GM12878 (cell line): ENCODE data around the gene ZBTB4. TPM values are rescaled to one million over a fixed set of nuclear protein-coding genes. Genes with fewer than 3 reads are reported as not detected.
A peak's percentile ranks its signal among the peaks of the same experiment; 100 is the strongest.

ENCODE experiments used
- ATAC-seq: fragments of 200-7000 bp; cut with Tn5 transposase; 3 replicates; pipeline ENCODE4 v1.9.1; 2020; ENCODE audit warnings: mild to moderate bottlenecking, moderate library complexity
- BruUV-seq: library from RNA; stranded (reverse); fragments of 400-500 nt; replicated peaks from 2 replicates; lab custom pipeline; 2021; lab: Mats Ljungman, UMichigan
- CTCF ChIA-PET: fragments of 300-600 bp; sonication (Branson Sonifier 250); formaldehyde crosslinking; extraction: SDS; loops from one replicate; lab custom pipeline; 2021; ENCODE audit warnings: inconsistent platforms; lab: Yijun Ruan, JAX
- POLR2A ChIA-PET: fragments of 350-600 bp; formaldehyde crosslinking; extraction: SDS; loops from one replicate; lab custom pipeline; 2021; ENCODE audit warnings: inconsistent platforms; lab: Charles Lee
- RAD21 ChIA-PET: fragments of 300-600 bp; sonication (Branson Sonifier 250); formaldehyde crosslinking; loops from one replicate; lab custom pipeline; 2023; ENCODE audit warnings: antibody characterized with exemption; ENCODE audit not compliant: unreplicated experiment; lab: Charles Lee
- SMC1A ChIA-PET: fragments of 300-600 bp; sonication (Branson Sonifier 250); formaldehyde crosslinking; loops from one replicate; lab custom pipeline; 2023; ENCODE audit not compliant: unreplicated experiment, uncharacterized antibody; lab: Charles Lee
- DNase-seq: peaks from one replicate; pipeline ENCODE4 v3.0.0-alpha.2; 2011; ENCODE audit warnings: low read depth, low spot score
- FAIRE-seq: peaks from 3 replicates; lab custom pipeline; 2011; peaks lifted over from hg19 to GRCh38; lab: Jason Lieb, UNC
- H2AFZ ChIP-seq: 2 replicates; pipeline ENCODE4 v1.6.0; 2011; ENCODE audit warnings: low read depth, low read length, control low read depth; ENCODE audit not compliant: control insufficient read depth
- H3K27ac ChIP-seq: 2 replicates; pipeline ENCODE4 v1.5.1; 2011; ENCODE audit warnings: control low read depth; ENCODE audit not compliant: control insufficient read depth, insufficient read depth
- H3K27me3 ChIP-seq, 2 experiments: replicated peaks in 1 of 2; 2 replicates each; pipeline versions ENCODE4 v1.6.0 to v1.6.1; 2011; ENCODE audit warnings: low read length in 1 of 2; ENCODE audit not compliant: control insufficient read depth in 2 of 2, insufficient read depth in 2 of 2
- H3K36me3 ChIP-seq, 2 experiments: 2 replicates each; pipeline ENCODE4 v1.5.1; 2011; ENCODE audit warnings: low read length in 1 of 2; ENCODE audit not compliant: control insufficient read depth in 2 of 2, insufficient read depth in 2 of 2
- H3K4me1 ChIP-seq: 2 replicates; pipeline ENCODE4 v1.6.1; 2011; ENCODE audit warnings: mild to moderate bottlenecking, low read length, moderate library complexity, mixed read lengths; ENCODE audit not compliant: control insufficient read depth, insufficient read depth
- H3K4me2 ChIP-seq: 2 replicates; pipeline ENCODE4 v1.6.0; 2011; ENCODE audit warnings: control low read depth; ENCODE audit not compliant: control insufficient read depth, insufficient read depth
- H3K4me3 ChIP-seq: fragments of 200-600 bp; sonication (generic); 2 replicates; pipeline ENCODE4 v1.5.1; 2016
- H3K79me2 ChIP-seq: 2 replicates; pipeline ENCODE4 v1.6.0; 2011; ENCODE audit warnings: low read length; ENCODE audit not compliant: control insufficient read depth, insufficient read depth
- H3K9ac ChIP-seq: 2 replicates; pipeline ENCODE4 v1.8.0; 2011; ENCODE audit warnings: low read length, control low read depth, mixed read lengths; ENCODE audit not compliant: control insufficient read depth, insufficient read depth
- H3K9me3 ChIP-seq: replicated peaks from 3 replicates; pipeline ENCODE4 v1.5.1; 2011; ENCODE audit warnings: mild to moderate bottlenecking, low read length; ENCODE audit not compliant: control insufficient read depth, insufficient read depth
- H4K20me1 ChIP-seq: 2 replicates; pipeline ENCODE4 v1.6.0; 2011; ENCODE audit not compliant: control insufficient read depth, insufficient read depth
- CTCF ChIP-seq, 3 experiments: IDR thresholded peaks in 2 of 3; conservative IDR thresholded peaks in 1 of 3; 2 replicates each; pipeline ENCODE4 v1.5.1; 2011; ENCODE audit warnings: low read depth in 3 of 3, low read length in 3 of 3, mild to moderate bottlenecking in 3 of 3, control low read depth in 2 of 3, moderate library complexity in 2 of 3, inconsistent platforms in 1 of 3, mixed read lengths in 1 of 3; ENCODE audit not compliant: control insufficient read depth in 2 of 3, insufficient read depth in 1 of 3; ENCODE audit errors: extremely low read depth in 1 of 3
- HDAC6 ChIP-seq: fragments of 200-600 bp; sonication (generic); IDR thresholded peaks from one replicate; pipeline ENCODE4 v1.8.0; 2017; ENCODE audit warnings: antibody characterized with exemption; ENCODE audit not compliant: unreplicated experiment
- MYB ChIP-seq: fragments of 150-350 bp; IDR thresholded peaks from 2 replicates; pipeline ENCODE4 v1.6.1; 2014; ENCODE audit warnings: mild to moderate bottlenecking, low read depth, low read length, borderline replicate concordance
- NRF1 ChIP-seq: conservative IDR thresholded peaks from 2 replicates; pipeline ENCODE4 v1.6.1; 2011; ENCODE audit warnings: mild to moderate bottlenecking, low read depth, low read length, improper control_type of control experiment
- POLR2AphosphoS2 ChIP-seq: IDR thresholded peaks from 2 replicates; pipeline ENCODE4 v1.6.1; 2011; ENCODE audit warnings: low read depth, mild to moderate bottlenecking, low read length, improper control_type of control experiment, moderate library complexity
- SMAD5 ChIP-seq: IDR thresholded peaks from 2 replicates; pipeline ENCODE4 v1.6.1; 2016; ENCODE audit warnings: antibody characterized with exemption, low read depth
- WGBS: methylation state at CpG from one replicate; pipeline ENCODE4 v1.1.6; 2016; ENCODE audit warnings: low lambda C conversion rate; ENCODE audit not compliant: insufficient replicate concordance, insufficient coverage; ENCODE audit errors: missing lambda C conversion rate; 5-methylcytosine and 5-hydroxymethylcytosine counted together
- in situ Hi-C: fragments of 300-500 bp; cut with MboI; formaldehyde crosslinking; loops from 9 replicates; pipeline ENCODE4 v1.14.3; 2018; ENCODE audit warnings: mixed read lengths
- intact Hi-C: fragments of 100-400 bp; cut with micrococcal nuclease; formaldehyde crosslinking; loops from one replicate; pipeline ENCODE4 v1.14.2; 2022; ENCODE audit not compliant: unreplicated experiment
- polyA plus RNA-seq, 11 experiments: library from polyadenylated mRNA; depleted of rRNA in 4 of 11; unstranded in 6 of 11; stranded (reverse) in 5 of 11; fragments of >200 nt; fragmentation: Nextera tagmentation in 4 of 11; fragmentation: Illumina TruSeq in 1 of 11; extraction: Ambion mirVana in 4 of 11; extraction: Trizol in 1 of 11; gene quantifications; 1 replicate in 1 of 11; 2 replicates in 10 of 11; pipeline versions ENCODE4 v1.2.1 to v1.2.3, GENCODE V29; 2011 to 2016; ENCODE audit warnings: inconsistent platforms in 2 of 11, missing spikeins in 2 of 11, low read depth in 1 of 11
- total RNA-seq, 4 experiments: library from RNA; depleted of rRNA in 3 of 4; stranded (reverse); fragments of >200 nt in 3 of 4; fragmentation: Illumina TruSeq in 1 of 4; extraction: Trizol in 1 of 4; gene quantifications; 2 replicates each; pipeline versions ENCODE4 v1.2.1 to v1.2.3, GENCODE V29; 2013 to 2021

ZBTB4 gene
- total and polyA plus RNA-seq, 10 of the 15 experiments (the other 5 are each of a cell fraction or from before 2014, with no cell fraction given) = 2.0 to 14.9 (median 6.9) TPM

- no peak for TF ChIP-seq MYB
- no peak for TF ChIP-seq POLR2AphosphoS2
- no peak for TF ChIP-seq NRF1
- TF ChIP-seq SMAD5 = no peak
Observed at GRCh38 chr17:7417056-7417655, 62.3 kb downstream of the ZBTB4 start (continued).

GRCh38 chr17:7416323-7416722, 63.1 kb downstream of the ZBTB4 start:
- ATAC-seq (no peak), FAIRE-seq (no peak), DNase-seq (no peak)
- Histone ChIP-seq H2AFZ (no peak overlapping the region), H3K4me1 (no peaks in the 10 kb centered on the region), H3K4me2 (no peak overlapping the region), H3K4me3 (no peak overlapping the region), H3K27ac (no peak overlapping the region), H4K20me1 (no peaks in the 10 kb centered on the region), H3K9me3 (no peaks in the 10 kb centered on the region), H3K36me3 (no peaks in the 10 kb centered on the region), H3K9ac (no peak overlapping the region), H3K79me2 (no peaks in the 10 kb centered on the region), H3K27me3 (no peaks in the 10 kb centered on the region; a peak in 2 of 4 replicates)
- ChIA-PET POLR2A (no interaction called here), RAD21 (interaction anchor here (0.6 kb wide), 1 partner anchor 57 kb away, joined by 3 read pairs; no protein-coding TSS in a partner anchor), SMC1A (no interaction called here), CTCF (no interaction called here)
- intact Hi-C loops = no loop called here
- TF ChIP-seq CTCF (IDR thresholded peaks at IDR 0.05 in 2 of 3, conservative IDR thresholded peaks at IDR 0.05 in 1 of 3; ENCODE audit: control insufficient read depth in 2 of 3, extremely low read depth in 1 of 3, insufficient read depth in 1 of 3, low read depth in 3 of 3, low read length in 3 of 3) = peak in 1 of 3 experiments; percentile 18; a peak in 2 of 6 replicates
- no peak for TF ChIP-seq HDAC6
- BruUV-seq = no TSS peak
- in situ Hi-C loops = no loop called here
- 26% methylated on average over 6 of the region's 6 CpGs for WGBS
